Hepatocyte (in vitro differentiated cells): ENCODE results near the gene VPS9D1. TPM values are rescaled to one million over a fixed set of nuclear protein-coding genes. Genes with fewer than 3 reads are reported as not detected.
A peak's percentile ranks its signal among the peaks of the same experiment; 100 is the strongest.

ENCODE experiments used
- DNase-seq: peaks from one replicate; pipeline ENCODE4 v3.0.0-alpha.2; 2016; ENCODE audit warnings: low spot score
- H2AFZ ChIP-seq: fragments of 200-600 bp; sonication (generic); 2 replicates; pipeline ENCODE4 v1.6.0; 2016; ENCODE audit warnings: antibody characterized with exemption, mild to moderate bottlenecking
- H3K27ac ChIP-seq: fragments of 200-600 bp; sonication (generic); 2 replicates; pipeline ENCODE4 v1.5.1; 2016; ENCODE audit warnings: mild to moderate bottlenecking
- H3K27me3 ChIP-seq: fragments of 200-600 bp; sonication (generic); 2 replicates; pipeline ENCODE4 v1.6.1; 2016
- H3K36me3 ChIP-seq: fragments of 200-600 bp; sonication (generic); replicated peaks from 2 replicates; pipeline ENCODE4 v1.5.1; 2016; ENCODE audit warnings: low read depth; ENCODE audit not compliant: insufficient read depth
- H3K4me1 ChIP-seq: fragments of 200-600 bp; sonication (generic); 2 replicates; pipeline ENCODE4 v1.5.1; 2016; ENCODE audit warnings: mild to moderate bottlenecking, moderate library complexity; ENCODE audit not compliant: insufficient read depth
- H3K4me2 ChIP-seq: fragments of 200-600 bp; sonication (generic); 2 replicates; pipeline ENCODE4 v1.6.0; 2016
- H3K4me3 ChIP-seq: fragments of 200-600 bp; sonication (generic); 2 replicates; pipeline ENCODE4 v1.5.1; 2016; ENCODE audit warnings: mild to moderate bottlenecking
- H3K79me2 ChIP-seq: fragments of 200-600 bp; sonication (generic); 2 replicates; pipeline ENCODE4 v1.6.0; 2017; ENCODE audit warnings: mild to moderate bottlenecking
- H3K9me2 ChIP-seq: fragments of 200-600 bp; sonication (generic); replicated peaks from 2 replicates; pipeline ENCODE4 v1.6.0; 2017; ENCODE audit warnings: mild to moderate bottlenecking; ENCODE audit not compliant: insufficient read depth
- H3K9me3 ChIP-seq: fragments of 200-600 bp; sonication (generic); 2 replicates; pipeline ENCODE4 v1.5.1; 2016; ENCODE audit warnings: low read depth, mild to moderate bottlenecking
- H4K20me1 ChIP-seq: fragments of 200-600 bp; sonication (generic); 2 replicates; pipeline ENCODE4 v1.6.0; 2016; ENCODE audit warnings: mild to moderate bottlenecking; ENCODE audit not compliant: insufficient read depth, poor library complexity, severe bottlenecking
- CTCF ChIP-seq: fragments of 200-600 bp; sonication (generic); IDR thresholded peaks from 2 replicates; pipeline ENCODE4 v1.5.1; 2016; ENCODE audit warnings: antibody characterized with exemption, mild to moderate bottlenecking; ENCODE audit not compliant: poor library complexity
- EZH2 ChIP-seq: fragments of 200-600 bp; sonication (generic); IDR thresholded peaks from 2 replicates; pipeline ENCODE4 v1.6.1; 2016; ENCODE audit warnings: antibody characterized with exemption, mild to moderate bottlenecking, borderline replicate concordance
- EZH2phosphoT487 ChIP-seq: fragments of 200-600 bp; sonication (generic); IDR thresholded peaks from one replicate; pipeline ENCODE4 v1.6.1; 2018; ENCODE audit warnings: antibody characterized with exemption, mild to moderate bottlenecking, low read depth, moderate library complexity; ENCODE audit not compliant: unreplicated experiment, severe bottlenecking
- WGBS: methylation state at CpG from one replicate; pipeline ENCODE4 v1.1.6; 2016; ENCODE audit warnings: low lambda C conversion rate; ENCODE audit errors: missing lambda C conversion rate; 5-methylcytosine and 5-hydroxymethylcytosine counted together
- polyA plus RNA-seq: library from polyadenylated mRNA; unstranded; fragments of >200 nt; fragmentation: Nextera tagmentation; extraction: Ambion mirVana; gene quantifications from 2 replicates; pipeline ENCODE4 v1.2.1, GENCODE V29; 2016
- total RNA-seq: library from RNA; depleted of rRNA; stranded (reverse); fragments of >200 nt; gene quantifications from 2 replicates; pipeline ENCODE4 v1.2.3, GENCODE V29; 2014

VPS9D1 gene
- total and polyA plus RNA-seq, 2 experiments from 2014 or later: 13.8 to 25.5 TPM

GRCh38 chr16:89660146-89660545 lies 60.6 kb downstream of the VPS9D1 start:
- Histone ChIP-seq H3K27me3 (no peaks in the 10 kb centered on the region), H3K4me1 (peaks cover 14% of the 10 kb centered on the region), H3K4me2 (no peak overlapping the region), H3K4me3 (no peak overlapping the region), H3K36me3 (no peaks in the 10 kb centered on the region), H3K79me2 (peaks cover 41% of the 10 kb centered on the region), H3K9me3 (no peaks in the 10 kb centered on the region), H3K27ac (no peak overlapping the region), H4K20me1 (no peaks in the 10 kb centered on the region), H2AFZ (no peak overlapping the region), H3K9me2 (no peaks in the 10 kb centered on the region)
- DNase-seq: no peak
- WGBS: 96% methylated on average over 7 of the region's 7 CpGs
- TF ChIP-seq CTCF (no peak), EZH2 (no peak), EZH2phosphoT487 (no peak)

GRCh38 chr16:89658221-89658879 lies 62.3 kb downstream of the VPS9D1 start:
- Histone ChIP-seq H3K9me3 (no peaks in the 10 kb centered on the region), H4K20me1 (no peaks in the 10 kb centered on the region), H3K79me2 (peaks cover 55% of the 10 kb centered on the region), H3K36me3 (no peaks in the 10 kb centered on the region), H2AFZ (peak overlapping the region; percentile 66), H3K4me2 (peak overlapping the region; percentile 99), H3K9me2 (no peaks in the 10 kb centered on the region), H3K27me3 (no peaks in the 10 kb centered on the region), H3K4me3 (peak overlapping the region; percentile 93), H3K4me1 (peaks cover 14% of the 10 kb centered on the region), H3K27ac (peak overlapping the region; percentile 94)
- TF ChIP-seq EZH2 (no peak), EZH2phosphoT487 (no peak), CTCF (no peak)
- WGBS: 21% methylated on average over 27 of the region's 27 CpGs
- peak; percentile 45 for DNase-seq

GRCh38 chr16:89657442-89658220 lies 63.1 kb downstream of the VPS9D1 start, which contains the start of the genes CHMP1A and SPATA33:
TSS of gene CHMP1A (minus strand) at chr16:89657708. CDS start at chr16:89657588, 120 bp downstream.
TSS of gene SPATA33 (plus strand) at chr16:89657836. CDS start at chr16:89657912, 76 bp downstream.
- Histone ChIP-seq H4K20me1 (no peaks in the 10 kb centered on the region), H3K4me3 (peak within 1 kb of the TSS; percentile 93), H3K27me3 (no peaks in the 10 kb centered on the region), H3K36me3 (no peaks in the 10 kb centered on the region), H3K4me2 (peak within 1 kb of the TSS; percentile 99), H3K27ac (peak within 1 kb of the TSS; percentile 94), H3K9me3 (no peaks in the 10 kb centered on the region), H2AFZ (peak within 1 kb of the TSS; percentile 66), H3K9me2 (no peaks in the 10 kb centered on the region), H3K4me1 (peaks cover 14% of the 10 kb centered on the region), H3K79me2 (peaks cover 59% of the 10 kb centered on the region)
- peak; percentile 95 for DNase-seq
- under 1% methylated on average over 61 of the region's 99 CpGs for WGBS
- no peak for TF ChIP-seq EZH2
- no peak for TF ChIP-seq CTCF
- no peak for TF ChIP-seq EZH2phosphoT487

Other genes starting within 250 kb of the VPS9D1 start
- 48.7 and 50.6 TPM in 2 replicates for gene ANKRD11, start 230.3 kb downstream of the VPS9D1 start, total RNA-seq
- gene ANKRD11, start 230.3 kb downstream of the VPS9D1 start, polyA plus RNA-seq: 130 and 135 TPM in 2 replicates
- gene SPG7, start 212.5 kb downstream of the VPS9D1 start, total RNA-seq: 149 and 222 TPM in 2 replicates
- 108 and 130 TPM in 2 replicates for gene SPG7, start 212.5 kb downstream of the VPS9D1 start, polyA plus RNA-seq
- gene RPL13, start 160.2 kb downstream of the VPS9D1 start, total RNA-seq: 4,787 and 7,288 TPM in 2 replicates
- gene RPL13, start 160.2 kb downstream of the VPS9D1 start, polyA plus RNA-seq: 1,312 and 1,458 TPM in 2 replicates
- gene CPNE7, start 145.1 kb downstream of the VPS9D1 start, total RNA-seq: 6.6 and 8.7 TPM in 2 replicates
- gene CPNE7, start 145.1 kb downstream of the VPS9D1 start, polyA plus RNA-seq: 24.8 and 32.2 TPM in 2 replicates
- gene DPEP1, start 107.3 kb downstream of the VPS9D1 start, total RNA-seq: 48.3 and 52.9 TPM in 2 replicates
- 106 and 128 TPM in 2 replicates for gene DPEP1, start 107.3 kb downstream of the VPS9D1 start, polyA plus RNA-seq
- 73.2 and 78.7 TPM in 2 replicates for gene CHMP1A, start 63.2 kb downstream of the VPS9D1 start, total RNA-seq
- gene CHMP1A, start 63.2 kb downstream of the VPS9D1 start, polyA plus RNA-seq: 101 and 104 TPM in 2 replicates
- 3.6 and 4.4 TPM in 2 replicates for gene SPATA33, start 63.1 kb downstream of the VPS9D1 start, total RNA-seq
- 16.8 and 17.9 TPM in 2 replicates for gene SPATA33, start 63.1 kb downstream of the VPS9D1 start, polyA plus RNA-seq
- 60.1 and 70.4 TPM in 2 replicates for gene CDK10, start 34.2 kb downstream of the VPS9D1 start, total RNA-seq
- gene CDK10, start 34.2 kb downstream of the VPS9D1 start, polyA plus RNA-seq: 155 and 187 TPM in 2 replicates
- gene SPATA2L, start 19.2 kb downstream of the VPS9D1 start, total RNA-seq: 20.2 and 32.9 TPM in 2 replicates
- gene SPATA2L, start 19.2 kb downstream of the VPS9D1 start, polyA plus RNA-seq: 23.6 and 25.0 TPM in 2 replicates
- gene ZNF276, start 639 bp upstream of the VPS9D1 start, total RNA-seq: 8.4 and 23.2 TPM in 2 replicates
- gene ZNF276, start 639 bp upstream of the VPS9D1 start, polyA plus RNA-seq: 15.0 and 18.3 TPM in 2 replicates
- gene FANCA, start 95.7 kb upstream of the VPS9D1 start, total RNA-seq: 6.1 and 9.5 TPM in 2 replicates
- 9.6 and 11.4 TPM in 2 replicates for gene FANCA, start 95.7 kb upstream of the VPS9D1 start, polyA plus RNA-seq
- 16.9 and 21.7 TPM in 2 replicates for gene SPIRE2, start 107.6 kb upstream of the VPS9D1 start, total RNA-seq
- gene SPIRE2, start 107.6 kb upstream of the VPS9D1 start, polyA plus RNA-seq: 13.4 and 18.4 TPM in 2 replicates
- 79.3 and 130 TPM in 2 replicates for gene TCF25, start 152.7 kb upstream of the VPS9D1 start, total RNA-seq
- 206 and 256 TPM in 2 replicates for gene TCF25, start 152.7 kb upstream of the VPS9D1 start, polyA plus RNA-seq
- gene MC1R, start 198.0 kb upstream of the VPS9D1 start, total RNA-seq: 4.2 and 4.5 TPM in 2 replicates
- gene MC1R, start 198.0 kb upstream of the VPS9D1 start, polyA plus RNA-seq: 3.4 and 4.8 TPM in 2 replicates
- gene TUBB3, start 202.4 kb upstream of the VPS9D1 start, total RNA-seq: 50.0 and 87.2 TPM in 2 replicates
- gene TUBB3, start 202.4 kb upstream of the VPS9D1 start, polyA plus RNA-seq: 69.3 and 70.0 TPM in 2 replicates
- gene DEF8, start 227.9 kb upstream of the VPS9D1 start, total RNA-seq: 61.7 and 69.1 TPM in 2 replicates
- 64.2 and 74.7 TPM in 2 replicates for gene DEF8, start 227.9 kb upstream of the VPS9D1 start, polyA plus RNA-seq